ENCODE data around the gene CHD9. TPM values are rescaled to one million over a fixed set of nuclear protein-coding genes. Genes with fewer than 3 reads are reported as not detected.
"Not testable (repeated sequence)": the region's sequence is repeated elsewhere in the genome, so short reads cannot be mapped to it uniquely, and the experiment has no call there.

Gene CHD9
- total RNA-seq, 1 donor: 55.6 TPM

- Histone ChIP-seq H3K4me1 (ENCODE audit: insufficient read depth, low read length) (no peaks in the 10 kb centered on the region), H3K4me3 (ENCODE audit: low read length) (no peak overlapping the region), H3K9me3 (ENCODE audit: low read depth, low read length) (no peaks in the 10 kb centered on the region), H3K27me3 (ENCODE audit: insufficient read depth, low read length) (no peaks in the 10 kb centered on the region)
Measured at GRCh38 chr16:53153130-53153529, 98.3 kb downstream of the CHD9 start.

GRCh38 chr16:53154513-53154912 is 99.7 kb downstream of the CHD9 start:
- Histone ChIP-seq H3K4me1 (ENCODE audit: insufficient read depth, low read length) (no peaks in the 10 kb centered on the region), H3K9me3 (ENCODE audit: low read depth, low read length) (no peaks in the 10 kb centered on the region), H3K27me3 (ENCODE audit: insufficient read depth, low read length) (no peaks in the 10 kb centered on the region), H3K4me3 (ENCODE audit: low read length) (no peak overlapping the region)

- Histone ChIP-seq H3K27me3 (ENCODE audit: insufficient read depth, low read length) (no peaks in the 10 kb centered on the region), H3K9me3 (ENCODE audit: low read depth, low read length) (no peaks in the 10 kb centered on the region), H3K4me1 (ENCODE audit: insufficient read depth, low read length) (no peaks in the 10 kb centered on the region), H3K4me3 (ENCODE audit: low read length) (no peak overlapping the region)
Measured at GRCh38 chr16:53156516-53156915, 101.7 kb downstream of the CHD9 start.

- Histone ChIP-seq H3K27me3 (ENCODE audit: insufficient read depth, low read length) (no peaks in the 10 kb centered on the region), H3K9me3 (ENCODE audit: low read depth, low read length) (no peaks in the 10 kb centered on the region), H3K4me1 (ENCODE audit: insufficient read depth, low read length) (no peaks in the 10 kb centered on the region), H3K4me3 (ENCODE audit: low read length) (no peak overlapping the region)
Measured at GRCh38 chr16:53159781-53160436, 105.1 kb downstream of the CHD9 start.

GRCh38 chr16:53166099-53166498 is 111.3 kb downstream of the CHD9 start:
- no peaks in the 10 kb centered on the region for H3K9me3 ChIP-seq (ENCODE audit: low read depth, low read length)
- H3K4me1 ChIP-seq (ENCODE audit: insufficient read depth, low read length): no peaks in the 10 kb centered on the region
- no peak overlapping the region for H3K4me3 ChIP-seq (ENCODE audit: low read length)
- H3K27me3 ChIP-seq (ENCODE audit: insufficient read depth, low read length): no peaks in the 10 kb centered on the region

- Histone ChIP-seq H3K4me1 (ENCODE audit: insufficient read depth, low read length) (no peaks in the 10 kb centered on the region), H3K4me3 (ENCODE audit: low read length) (no peak overlapping the region), H3K9me3 (ENCODE audit: low read depth, low read length) (no peaks in the 10 kb centered on the region), H3K27me3 (ENCODE audit: insufficient read depth, low read length) (no peaks in the 10 kb centered on the region)
Measured at GRCh38 chr16:53168744-53169143, 114.0 kb downstream of the CHD9 start.

- H3K9me3 ChIP-seq (ENCODE audit: low read depth, low read length): no peaks in the 10 kb centered on the region
- no peak overlapping the region for H3K4me3 ChIP-seq (ENCODE audit: low read length)
Measured at GRCh38 chr16:53172517-53172916, 117.7 kb downstream of the CHD9 start.

GRCh38 chr16:53175118-53175517 is 120.3 kb downstream of the CHD9 start:
- no peaks in the 10 kb centered on the region for H3K27me3 ChIP-seq (ENCODE audit: insufficient read depth, low read length)
- H3K4me1 ChIP-seq (ENCODE audit: insufficient read depth, low read length): no peaks in the 10 kb centered on the region
- no peaks in the 10 kb centered on the region for H3K9me3 ChIP-seq (ENCODE audit: low read depth, low read length)
- no peak overlapping the region for H3K4me3 ChIP-seq (ENCODE audit: low read length)

More at GRCh38 chr16:53172517-53172916, 117.7 kb downstream of the CHD9 start:
- Histone ChIP-seq H3K4me1 (ENCODE audit: insufficient read depth, low read length) (no peaks in the 10 kb centered on the region), H3K27me3 (ENCODE audit: insufficient read depth, low read length) (no peaks in the 10 kb centered on the region)

GRCh38 chr16:53176434-53176833 is 121.6 kb downstream of the CHD9 start:
- Histone ChIP-seq H3K4me3 (ENCODE audit: low read length) (no peak overlapping the region), H3K9me3 (ENCODE audit: low read depth, low read length) (no peaks in the 10 kb centered on the region), H3K27me3 (ENCODE audit: insufficient read depth, low read length) (no peaks in the 10 kb centered on the region), H3K4me1 (ENCODE audit: insufficient read depth, low read length) (no peaks in the 10 kb centered on the region)

- Histone ChIP-seq H3K27me3 (ENCODE audit: insufficient read depth, low read length) (no peaks in the 10 kb centered on the region), H3K4me1 (ENCODE audit: insufficient read depth, low read length) (no peaks in the 10 kb centered on the region), H3K4me3 (ENCODE audit: low read length) (no peak overlapping the region), H3K9me3 (ENCODE audit: low read depth, low read length) (peaks cover 13% of the 10 kb centered on the region)
Measured at GRCh38 chr16:53183442-53183841, 128.7 kb downstream of the CHD9 start.

- not testable (repeated sequence) for H3K4me1 ChIP-seq (ENCODE audit: insufficient read depth, low read length); H3K27me3 ChIP-seq (ENCODE audit: insufficient read depth, low read length); H3K4me3 ChIP-seq (ENCODE audit: low read length)
- peaks cover 13% of the 10 kb centered on the region for H3K9me3 ChIP-seq (ENCODE audit: low read depth, low read length)
Measured at GRCh38 chr16:53185741-53186140, 130.9 kb downstream of the CHD9 start.

- Histone ChIP-seq H3K27me3 (ENCODE audit: insufficient read depth, low read length) (no peaks in the 10 kb centered on the region), H3K9me3 (ENCODE audit: low read depth, low read length) (peaks cover 13% of the 10 kb centered on the region), H3K4me1 (ENCODE audit: insufficient read depth, low read length) (no peaks in the 10 kb centered on the region), H3K4me3 (ENCODE audit: low read length) (no peak overlapping the region)
Measured at GRCh38 chr16:53187775-53188174, 133.0 kb downstream of the CHD9 start.

- H3K27me3 ChIP-seq (ENCODE audit: insufficient read depth, low read length): no peaks in the 10 kb centered on the region
- no peaks in the 10 kb centered on the region for H3K4me1 ChIP-seq (ENCODE audit: insufficient read depth, low read length)
- H3K4me3 ChIP-seq (ENCODE audit: low read length): no peak overlapping the region
- H3K9me3 ChIP-seq (ENCODE audit: low read depth, low read length): peaks cover 5% of the 10 kb centered on the region
Measured at GRCh38 chr16:53191413-53191812, 136.6 kb downstream of the CHD9 start.

- Histone ChIP-seq H3K4me1 (ENCODE audit: insufficient read depth, low read length) (no peaks in the 10 kb centered on the region), H3K27me3 (ENCODE audit: insufficient read depth, low read length) (no peaks in the 10 kb centered on the region), H3K9me3 (ENCODE audit: low read depth, low read length) (no peaks in the 10 kb centered on the region), H3K4me3 (ENCODE audit: low read length) (no peak overlapping the region)
Measured at GRCh38 chr16:53198933-53199332, 144.1 kb downstream of the CHD9 start.

GRCh38 chr16:53201900-53202299 is 147.1 kb downstream of the CHD9 start:
- Histone ChIP-seq H3K4me3 (ENCODE audit: low read length) (no peak overlapping the region), H3K27me3 (ENCODE audit: insufficient read depth, low read length) (no peaks in the 10 kb centered on the region), H3K9me3 (ENCODE audit: low read depth, low read length) (no peaks in the 10 kb centered on the region), H3K4me1 (ENCODE audit: insufficient read depth, low read length) (no peaks in the 10 kb centered on the region)

GRCh38 chr16:53202398-53202797 is 147.6 kb downstream of the CHD9 start:
- Histone ChIP-seq H3K4me1 (ENCODE audit: insufficient read depth, low read length) (no peaks in the 10 kb centered on the region), H3K9me3 (ENCODE audit: low read depth, low read length) (no peaks in the 10 kb centered on the region), H3K27me3 (ENCODE audit: insufficient read depth, low read length) (no peaks in the 10 kb centered on the region), H3K4me3 (ENCODE audit: low read length) (no peak overlapping the region)

Measured in mononuclear cell (primary cell).